Right hindlimb (tissue), 1 donor: ENCODE results near the gene KLHL18.
"Not testable (repeated sequence)": the region's sequence is repeated elsewhere in the genome, so short reads cannot be mapped to it uniquely, and the experiment has no call there.

Source experiments
- DNase-seq: peaks from one replicate; pipeline ENCODE4 v3.0.0-alpha.2; 2018

Gene KLHL18

DNA sequence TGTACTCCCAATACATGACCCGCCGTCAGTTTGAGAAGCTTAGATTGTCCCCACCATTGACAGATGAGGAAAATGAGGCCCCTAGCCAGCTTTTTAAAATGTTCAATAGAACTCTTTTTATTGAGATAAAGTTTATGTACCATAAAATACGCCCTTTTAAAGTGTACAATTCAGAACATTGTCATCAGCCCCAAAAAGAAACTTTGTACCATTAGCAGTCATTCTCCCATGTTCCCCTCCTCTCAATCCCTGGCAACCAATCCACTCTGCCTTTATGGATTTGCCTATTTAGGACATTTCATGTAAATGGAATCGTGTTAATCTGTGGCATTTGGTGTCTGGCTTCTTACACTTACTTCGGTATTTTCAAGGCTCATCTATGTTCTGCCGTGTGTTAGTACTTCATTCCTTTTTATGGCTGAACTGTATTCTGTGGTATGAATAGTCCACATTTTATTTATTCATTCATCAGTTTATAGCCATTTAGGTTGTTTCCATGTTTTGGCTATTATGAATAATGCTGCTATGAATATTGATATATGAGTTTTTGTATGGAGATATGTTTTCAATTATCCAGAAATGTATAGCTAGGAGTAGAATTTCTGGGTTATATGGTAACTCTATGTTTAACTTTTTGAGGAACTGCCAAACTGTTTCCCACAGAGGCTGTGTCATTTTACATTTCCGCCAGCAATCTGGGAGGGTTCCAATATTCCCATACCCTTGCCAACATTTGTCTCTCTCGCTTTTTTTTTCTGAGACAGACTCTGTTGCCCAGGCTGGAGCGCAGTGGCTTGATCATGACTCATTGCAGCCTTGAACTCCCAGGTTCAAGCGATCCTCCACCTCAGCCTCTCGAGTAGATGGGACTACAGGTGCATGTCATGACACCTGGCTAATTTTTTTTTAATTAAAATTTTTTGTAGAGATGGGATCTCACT is 82.7 kb downstream of the KLHL18 start:
- peak; percentile 63 for DNase-seq

DNA sequence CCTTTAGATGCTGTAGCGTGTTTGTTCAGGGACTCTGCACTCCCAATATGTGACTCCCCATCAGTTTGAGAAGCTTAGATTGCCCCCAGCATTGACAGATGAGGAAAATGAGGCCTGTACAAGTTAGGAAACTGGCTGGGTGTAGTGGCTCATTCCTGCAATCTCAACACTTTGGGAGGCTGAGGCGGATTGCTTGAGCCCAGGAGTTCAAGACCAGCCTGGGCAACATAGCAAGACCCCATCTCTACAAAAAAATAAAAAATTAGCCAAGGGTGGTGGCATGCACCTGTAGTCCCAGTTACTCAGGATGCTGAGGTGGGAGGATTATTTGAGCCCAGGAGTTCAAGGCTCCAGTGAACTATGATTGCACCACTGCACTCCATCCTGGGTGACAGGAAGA is 84.1 kb downstream of the KLHL18 start:
- no peak for DNase-seq

DNA sequence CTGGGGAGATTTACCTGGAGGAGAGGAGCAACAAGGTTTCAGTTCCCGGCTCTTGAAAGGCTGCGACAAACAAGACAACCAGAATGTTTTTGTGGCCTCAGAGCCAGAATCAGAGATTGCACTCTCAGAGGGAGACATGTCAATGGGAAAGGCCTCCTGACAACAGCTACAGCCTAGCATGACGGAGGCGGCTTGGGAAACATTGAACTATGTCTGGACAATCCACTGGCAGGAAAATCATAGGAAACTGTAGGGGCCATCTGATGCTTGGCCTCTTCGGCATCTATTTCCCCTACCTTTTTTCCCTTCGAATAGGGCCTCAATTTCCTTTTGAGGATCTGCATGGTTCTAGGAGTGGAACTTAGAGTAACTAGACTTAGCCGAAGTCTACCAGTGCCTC is 84.9 kb downstream of the KLHL18 start:
- DNase-seq, result no peak

DNA sequence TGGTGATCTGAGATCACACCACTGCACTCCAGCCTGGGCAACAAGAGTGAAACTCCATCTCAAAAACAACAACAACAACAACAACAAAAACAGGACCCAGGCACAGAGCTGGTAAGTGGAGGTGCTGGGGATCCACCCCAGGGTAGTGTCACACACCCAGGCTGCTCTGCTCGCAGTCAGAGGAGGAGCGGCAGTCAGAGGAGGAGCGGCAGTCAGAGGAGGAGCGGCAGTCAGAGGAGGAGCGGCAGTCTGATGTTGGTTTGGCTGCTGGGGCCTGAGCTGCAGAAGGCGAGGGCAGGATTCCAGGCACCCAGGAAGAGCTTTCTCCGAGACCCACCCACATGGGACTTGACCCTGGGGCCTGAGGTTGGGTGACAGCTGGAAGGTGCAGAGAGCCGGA is 87.3 kb downstream of the KLHL18 start:
- DNase-seq, result not testable (repeated sequence)

DNA sequence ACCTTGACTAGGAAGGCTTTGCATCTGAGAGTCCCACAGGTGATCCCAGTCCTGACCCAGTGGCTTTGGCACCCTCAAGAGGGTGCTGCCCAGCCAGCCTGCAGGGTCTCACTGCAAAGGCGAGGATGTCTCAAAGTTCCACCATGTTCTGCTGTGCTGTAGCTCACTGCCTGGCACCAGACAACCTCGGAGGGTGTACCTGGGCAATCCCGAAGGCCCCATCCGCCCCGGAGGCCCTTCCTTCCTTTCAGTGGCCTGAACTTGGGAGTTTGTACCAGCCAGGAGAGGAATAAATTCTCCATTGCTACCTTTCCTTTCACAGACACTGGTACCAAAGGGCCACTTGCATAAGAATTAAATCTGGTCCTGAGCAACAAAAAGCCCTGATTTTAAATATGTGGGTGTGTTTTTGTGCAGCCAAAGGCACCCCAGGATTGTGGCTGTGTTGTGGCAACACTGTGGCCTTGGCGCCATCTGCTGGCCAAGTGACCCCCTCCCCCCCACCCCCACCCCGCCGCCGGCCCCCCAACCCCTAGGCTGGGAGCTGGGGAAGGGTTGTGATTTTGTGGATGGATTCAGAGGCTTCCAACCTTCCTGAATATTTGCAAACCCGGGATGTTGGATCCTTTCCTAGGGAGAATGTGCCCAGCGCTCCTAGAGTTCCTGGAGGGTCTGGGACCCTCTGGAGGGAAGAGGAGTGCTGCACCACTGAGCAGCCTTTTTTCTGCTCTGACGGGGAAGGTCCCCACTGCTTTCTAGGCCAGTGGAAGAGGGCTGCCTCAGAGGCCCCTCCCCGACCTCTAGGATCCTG is 88.3 kb downstream of the KLHL18 start:
- DNase-seq, result no peak

DNA sequence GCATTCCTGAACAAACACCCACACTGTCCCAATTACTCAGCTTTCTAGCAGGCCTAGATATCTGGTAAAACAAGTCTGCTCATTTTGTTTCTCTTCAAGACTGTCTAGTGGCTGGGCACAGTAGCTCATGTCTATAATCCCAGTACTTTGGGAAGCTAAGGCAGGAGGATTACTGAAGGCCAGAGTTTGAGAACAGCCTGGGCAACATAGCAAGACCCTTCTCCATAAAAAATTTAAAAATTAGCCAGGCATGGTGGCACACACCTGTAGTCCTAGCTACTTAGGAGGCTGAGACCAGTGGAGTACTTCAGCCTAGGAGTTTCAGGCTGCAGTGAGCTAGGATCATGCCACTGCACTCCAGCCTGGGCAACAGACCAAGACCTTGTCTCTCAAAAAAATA is 91.8 kb downstream of the KLHL18 start:
- no peak for DNase-seq

DNA sequence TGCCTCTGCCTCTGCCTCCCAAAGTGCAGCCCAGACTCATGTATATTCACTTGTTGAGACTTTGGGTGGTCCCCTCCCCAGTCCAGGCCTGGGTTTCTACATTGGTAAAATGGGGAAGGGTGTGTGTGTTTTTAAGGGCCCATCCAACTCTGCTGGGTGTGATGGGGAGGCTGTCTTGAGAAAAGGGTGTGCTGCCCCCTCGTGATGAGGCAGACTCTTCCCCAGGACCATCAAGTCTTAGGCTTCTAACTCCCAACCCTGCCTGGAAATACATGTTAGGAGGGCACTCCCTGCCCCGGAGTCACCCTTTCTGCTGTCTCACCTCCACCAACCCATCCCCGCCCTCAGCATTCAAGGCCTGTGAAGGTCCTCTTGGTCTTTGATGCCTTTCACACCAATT is 93.6 kb downstream of the KLHL18 start:
- DNase-seq, result no peak

DNA sequence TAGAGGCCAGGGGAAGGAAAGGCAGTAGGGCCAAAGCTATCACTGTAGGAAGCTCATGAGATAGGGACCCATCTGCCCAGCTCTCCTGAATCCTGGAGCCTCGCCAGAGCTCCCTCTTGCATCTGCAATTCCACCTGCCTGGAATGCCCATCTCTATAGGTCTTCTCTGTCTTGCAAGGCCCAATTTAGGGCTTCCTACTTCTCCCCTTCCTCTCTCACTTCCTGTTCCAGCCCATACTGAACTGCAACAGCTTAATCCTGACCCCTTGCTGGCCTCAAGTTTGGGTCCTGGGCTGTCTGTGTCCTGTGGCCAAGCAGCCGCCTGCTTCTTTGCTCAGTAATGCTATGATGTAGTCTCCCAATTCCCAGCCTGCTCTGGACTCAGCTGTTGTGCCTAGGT is 94.4 kb downstream of the KLHL18 start:
- peak; percentile 31 for DNase-seq

DNA sequence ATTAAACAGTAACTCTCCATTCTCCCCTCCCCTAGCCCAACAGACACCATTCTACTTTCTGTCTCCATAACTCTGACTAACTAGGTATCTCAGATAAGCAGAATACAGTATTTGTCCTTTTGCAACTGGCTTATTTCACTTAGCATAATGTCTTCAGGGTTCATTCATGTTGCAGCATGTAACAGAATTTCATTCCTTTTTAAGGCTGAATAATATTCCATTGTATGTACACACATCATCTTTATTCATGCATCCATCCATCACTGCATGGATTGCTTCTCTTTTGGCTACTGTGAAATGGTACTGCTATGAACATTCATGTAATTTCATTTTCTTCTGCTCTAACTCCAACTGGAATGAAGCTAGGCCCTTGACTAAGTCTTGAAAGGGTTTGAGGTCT is 96.1 kb downstream of the KLHL18 start:
- DNase-seq, result no peak

DNA sequence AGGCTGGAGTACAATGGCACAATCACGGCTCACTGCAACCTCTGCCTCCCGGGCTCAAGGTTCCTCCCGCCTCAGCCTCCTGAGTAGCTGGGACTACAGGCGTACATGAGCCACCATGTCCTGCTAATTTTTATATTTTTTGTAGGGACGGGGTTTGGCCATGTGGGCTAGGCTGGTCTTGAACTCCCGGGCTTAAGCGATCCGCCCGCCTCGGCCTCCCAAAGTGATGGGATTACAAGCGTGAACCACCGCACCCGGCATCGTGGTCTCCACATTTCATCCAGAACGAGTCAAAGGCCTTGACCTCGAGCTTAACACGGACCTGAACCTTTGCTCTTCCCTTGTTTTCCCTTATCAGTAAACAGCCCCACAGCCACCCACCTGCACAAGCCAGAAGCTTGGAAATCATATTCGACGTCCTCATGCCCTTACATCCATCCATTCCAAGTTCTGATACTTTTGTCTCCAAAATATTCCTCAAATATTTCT is 96.7 kb downstream of the KLHL18 start:
- no peak for DNase-seq

DNA sequence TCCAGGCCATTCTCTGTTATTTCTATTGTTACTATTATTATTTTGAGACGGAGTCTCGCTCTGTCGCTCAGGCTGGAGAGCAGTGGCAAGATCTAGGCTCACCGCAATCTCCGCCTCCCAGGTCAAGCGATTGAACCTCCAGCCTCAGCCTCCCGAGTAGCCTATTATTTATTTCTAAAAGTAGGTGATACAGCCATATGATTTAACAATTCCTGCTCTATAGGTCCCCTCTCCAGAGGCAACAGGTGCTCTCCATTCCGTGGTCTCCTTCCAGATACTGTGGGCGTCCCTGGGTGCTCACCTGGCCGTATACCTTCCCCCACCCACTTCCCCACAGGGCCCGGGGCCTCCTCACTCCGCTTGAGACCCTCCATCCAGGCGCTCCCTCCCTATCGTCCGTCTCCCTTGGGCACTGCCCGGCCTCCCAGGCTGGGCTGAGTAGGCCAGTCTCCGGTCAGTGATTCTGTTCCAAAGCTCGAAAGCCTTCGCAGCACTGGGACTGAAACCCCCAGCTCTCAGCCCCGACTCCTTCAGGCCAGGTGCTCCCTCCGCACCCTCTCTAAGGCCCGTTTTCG is 97.4 kb downstream of the KLHL18 start:
- DNase-seq, result no peak

DNA sequence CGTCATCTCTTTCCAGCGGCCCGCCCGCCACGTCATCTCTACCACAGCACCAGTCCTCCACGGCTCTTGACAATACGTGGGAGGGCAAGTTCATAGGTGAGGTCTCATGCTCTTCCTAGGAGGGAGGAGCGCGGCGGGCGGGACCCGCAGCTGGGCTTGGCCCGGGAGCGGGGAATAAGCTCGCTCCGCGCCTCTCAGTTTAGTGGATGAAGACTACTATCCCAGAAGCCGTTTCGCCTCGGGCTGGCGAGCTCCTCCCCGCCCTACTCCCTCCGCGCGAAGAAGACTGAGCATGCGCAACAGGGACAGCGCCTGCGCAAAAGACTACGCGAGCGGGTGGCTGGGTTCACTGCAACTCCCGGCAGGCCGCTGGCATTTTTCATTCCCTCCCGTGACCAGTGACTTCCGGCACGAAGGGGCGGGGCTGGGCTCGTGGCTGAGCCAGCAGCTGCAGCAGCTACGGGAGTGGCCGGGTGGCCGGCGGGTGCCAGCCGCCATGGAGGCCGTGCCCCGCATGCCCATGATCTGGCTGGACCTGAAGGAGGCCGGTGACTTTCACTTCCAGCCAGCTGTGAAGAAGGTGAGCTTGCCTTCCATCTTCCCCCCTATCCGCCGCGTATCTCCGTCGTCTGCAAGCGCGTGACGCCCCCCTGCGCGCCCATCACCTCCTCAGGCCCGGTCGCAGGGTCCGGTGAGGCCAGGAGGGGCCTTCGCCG is 98.0 kb downstream of the KLHL18 start, which contains the start of gene PTPN23:
Gene PTPN23 (plus strand): TSS at position 421 of the 716 bp plus-strand sequence. CDS start 76 bp downstream, at position 497.
- DNase-seq, result peak; percentile 99

DNA sequence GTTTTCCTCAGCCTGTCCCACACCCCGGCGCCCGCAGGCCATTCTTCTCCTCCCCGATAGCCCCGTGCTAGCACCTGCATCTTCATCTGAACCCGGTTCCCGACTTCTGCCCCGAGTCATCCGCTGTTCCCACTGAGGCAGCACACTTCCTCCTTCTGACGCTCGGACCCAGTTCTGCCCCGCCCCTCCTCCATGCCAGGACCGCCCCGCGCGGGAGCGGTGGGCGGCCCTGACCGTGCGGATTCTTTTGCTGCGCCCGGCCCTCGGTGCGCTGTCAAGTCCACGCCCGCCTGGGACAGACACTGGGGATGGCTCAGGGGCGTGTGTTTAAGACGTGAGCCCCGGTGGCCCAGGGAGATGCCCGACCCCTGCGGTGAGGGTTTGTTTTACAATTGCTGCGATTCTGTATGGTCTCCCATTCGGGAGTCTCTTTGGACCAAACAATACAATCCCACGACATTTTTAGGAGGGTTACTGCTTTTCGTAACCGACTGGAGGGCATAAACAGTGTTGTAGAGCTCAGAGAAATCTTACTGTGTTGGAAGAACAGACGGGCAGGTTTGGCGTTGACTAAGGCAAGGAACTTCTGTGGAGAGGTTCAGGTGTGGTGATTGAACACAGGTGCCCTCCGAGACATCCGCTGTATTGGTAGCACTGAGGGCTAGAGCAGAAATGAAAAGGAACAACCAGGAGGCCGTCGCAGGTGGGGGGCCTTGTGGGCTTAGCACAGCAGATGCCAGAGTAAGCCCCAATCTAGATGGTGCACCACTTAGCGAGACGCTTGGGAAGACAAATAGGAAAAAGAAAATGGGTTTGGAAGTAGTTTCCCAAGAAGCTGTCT is 98.8 kb downstream of the KLHL18 start:
- peak; percentile 93 for DNase-seq

DNA sequence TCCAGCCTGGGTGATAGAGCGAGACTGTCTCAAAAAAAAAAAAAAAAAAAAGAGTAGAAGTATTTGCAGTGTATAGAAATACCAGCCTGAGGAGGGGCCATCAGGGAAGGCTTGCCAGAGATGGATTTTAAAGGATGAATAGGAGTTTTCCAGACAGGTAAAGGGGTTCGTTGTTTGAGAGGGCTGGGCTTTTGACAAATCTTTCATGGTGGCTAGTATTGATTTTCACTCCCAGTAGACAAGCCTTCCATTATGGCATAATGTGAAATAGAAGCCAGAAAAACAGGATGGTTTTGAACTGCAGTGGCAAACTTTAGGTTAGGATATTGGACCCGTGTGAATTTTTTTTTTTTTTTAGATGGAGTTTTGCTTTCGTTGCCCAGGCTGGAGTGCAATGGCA is 101.7 kb downstream of the KLHL18 start:
- no peak for DNase-seq

DNA sequence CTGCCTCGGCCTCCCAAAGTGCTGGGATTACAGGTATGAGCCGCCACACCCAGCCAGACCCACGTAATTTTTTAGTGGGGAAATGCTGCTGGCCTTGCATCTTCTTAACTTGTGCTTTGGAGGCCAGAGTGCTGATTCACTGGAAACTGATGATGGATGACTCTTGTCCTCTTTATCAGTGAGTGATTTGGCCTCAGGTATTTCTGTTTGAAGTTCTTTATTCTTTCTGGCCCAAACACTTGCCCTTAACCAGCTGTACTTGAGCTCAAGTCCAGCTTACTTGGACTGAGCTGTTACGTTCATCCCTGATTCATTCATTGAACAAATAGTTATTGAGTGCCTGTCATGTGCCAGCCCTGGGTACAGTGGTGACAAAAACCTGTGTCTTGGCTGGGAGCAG is 102.3 kb downstream of the KLHL18 start:
- no peak for DNase-seq

DNA sequence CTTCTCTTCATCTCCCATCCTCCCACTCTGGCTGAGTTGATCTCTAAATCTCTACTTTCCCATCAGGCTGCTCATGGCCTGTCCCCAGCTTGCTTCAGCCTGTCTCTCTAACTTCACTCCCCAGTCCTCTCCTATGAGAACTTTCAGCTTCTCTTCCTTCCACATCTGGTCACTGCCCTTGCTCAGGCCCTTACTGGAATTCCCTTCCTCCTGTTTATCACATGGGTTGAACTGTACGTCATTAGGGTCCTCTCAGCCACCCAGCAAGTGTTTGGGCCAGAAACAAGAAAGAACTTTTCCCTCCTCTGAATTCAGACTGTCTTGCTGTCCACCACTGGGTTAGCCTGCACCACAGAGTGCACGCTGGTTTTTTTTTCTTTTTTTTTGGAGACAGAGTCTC is 103.1 kb downstream of the KLHL18 start:
- no peak for DNase-seq

DNA sequence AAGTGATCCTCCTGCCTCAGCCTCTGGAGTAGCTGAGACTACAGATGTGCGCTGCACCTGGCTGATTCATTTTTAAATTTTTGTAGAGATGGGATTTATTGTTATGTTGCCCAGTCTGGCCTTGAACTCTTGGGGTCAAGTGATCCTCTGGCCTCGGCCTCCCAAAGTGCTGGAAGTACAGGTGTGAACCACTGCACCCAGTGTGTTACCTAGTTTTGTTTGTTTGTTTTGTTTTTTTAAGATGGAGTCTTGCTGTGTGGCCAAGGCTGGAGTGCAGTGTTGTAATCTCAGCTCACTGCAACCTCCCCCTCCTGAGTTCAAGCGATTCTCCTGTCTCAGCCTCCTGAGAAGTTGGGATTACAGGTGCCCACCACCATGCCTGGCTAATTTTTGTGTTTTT is 110.2 kb downstream of the KLHL18 start:
- no peak for DNase-seq

DNA sequence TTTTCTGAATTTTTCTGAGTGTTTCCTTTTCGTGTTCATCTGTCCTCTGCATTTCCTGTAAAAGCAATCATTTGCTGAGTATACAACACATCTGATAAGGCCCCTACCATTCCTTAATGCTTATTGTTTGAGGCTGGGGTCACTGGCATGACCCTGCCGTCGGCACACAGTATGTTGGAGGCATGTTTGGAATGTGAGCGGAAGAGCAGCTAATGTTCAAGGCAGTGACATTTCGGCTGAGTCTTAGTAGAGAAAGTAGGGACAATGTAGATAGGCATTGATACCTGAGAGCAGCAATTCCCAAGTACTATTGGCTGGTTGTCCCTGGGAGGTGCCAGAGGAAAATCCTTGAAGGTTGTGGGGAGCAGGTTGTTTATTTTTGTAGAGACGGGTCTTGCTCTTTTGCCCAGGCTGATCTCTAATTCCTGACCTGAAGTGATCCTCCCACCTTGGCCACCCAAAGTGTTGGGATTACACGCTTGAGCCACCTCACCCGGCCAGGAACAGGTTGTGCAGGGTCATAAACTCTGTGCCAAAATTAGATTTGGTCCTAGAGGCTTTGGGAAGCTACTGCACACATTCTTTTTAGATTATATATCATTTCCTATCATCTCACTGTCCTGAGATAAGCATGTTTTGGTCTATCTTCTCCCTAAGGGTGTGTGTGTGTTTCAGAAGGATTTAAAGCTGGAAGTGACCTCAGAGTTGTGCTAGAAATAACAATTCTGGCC is 111.6 kb downstream of the KLHL18 start:
- DNase-seq, result no peak

DNA sequence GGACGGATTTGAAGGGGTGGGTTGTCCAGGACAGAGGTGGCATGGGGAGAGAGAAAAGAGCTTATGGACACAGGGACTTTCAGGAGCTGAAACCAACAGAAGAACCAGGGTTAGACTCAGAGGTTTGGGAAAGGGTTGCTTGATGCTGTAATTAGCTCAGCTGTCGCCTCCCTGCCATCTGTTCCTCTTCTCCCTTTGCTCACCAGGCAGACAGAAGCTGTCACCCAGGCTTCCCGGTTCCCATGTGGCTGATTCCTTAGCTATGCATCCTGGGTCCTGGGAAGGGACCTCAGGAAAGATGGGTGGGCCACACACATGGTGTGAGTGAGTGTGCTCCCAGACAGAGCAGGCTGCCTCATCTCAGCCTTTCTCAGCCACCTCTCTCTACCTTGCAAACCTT is 112.1 kb downstream of the KLHL18 start:
- no peak for DNase-seq
